Stimulated activated CD4-positive, alpha-beta T cell treated with anti-CD3 and anti-CD28 coated beads, Interleukin-1b, Interleukin-23, amount 100 ng/mL, for 24 hours (primary cell): ENCODE measurements around the gene ARAP1.

Experiments
- DNase-seq, 4 experiments: peaks; one replicate each; pipeline ENCODE4 v3.0.0-alpha.2; 2020; ENCODE audit warnings: low read depth in 4 of 4, low spot score in 1 of 4

The ARAP1 gene

DNA sequence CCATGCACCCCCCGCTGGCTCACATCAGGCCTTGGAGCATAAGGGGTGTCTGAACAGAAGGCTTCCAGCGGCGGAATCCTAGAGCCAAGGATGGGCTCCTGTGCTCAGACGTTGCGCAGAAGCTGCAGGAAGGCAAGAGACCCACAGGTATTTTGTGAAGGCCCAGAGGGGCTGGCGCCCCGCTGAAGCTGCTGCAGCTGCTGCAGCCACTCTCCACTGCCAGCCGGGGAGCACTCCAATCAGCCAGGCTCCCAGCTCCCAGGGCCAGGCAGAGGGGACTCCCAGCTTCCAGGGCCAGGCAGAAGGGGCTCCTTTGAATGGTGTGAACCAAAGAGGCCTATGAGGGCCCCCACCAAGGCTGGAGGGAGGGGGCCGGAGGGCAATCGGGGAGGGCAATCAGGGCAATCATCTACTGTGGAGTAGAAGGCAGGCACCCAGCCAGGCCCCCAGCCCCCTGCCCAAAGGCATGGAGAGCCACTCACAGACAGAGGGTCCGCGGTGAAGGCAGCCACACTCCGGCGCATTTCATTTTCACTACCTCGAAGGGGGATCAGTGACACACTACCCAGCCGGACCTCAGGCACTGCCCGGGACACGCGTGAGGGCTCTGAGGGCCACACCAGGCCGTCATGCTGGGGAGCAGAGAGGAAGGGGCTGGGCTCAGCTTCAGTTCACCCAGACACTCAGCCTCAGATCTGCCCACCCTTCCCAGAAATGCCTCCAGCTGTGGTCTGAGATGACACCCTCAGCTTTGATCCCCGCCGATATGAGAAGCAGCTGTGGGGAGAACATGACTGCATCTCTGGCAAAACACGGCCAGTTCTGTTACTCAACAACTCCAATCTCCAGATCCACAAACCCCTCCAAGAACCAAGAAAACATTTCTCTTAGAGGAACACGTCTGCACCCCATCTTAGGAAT lies 66.4 kb downstream of the ARAP1 start:
- DNase-seq = peak in 2 of 4 experiments; percentile 13 to 28

DNA sequence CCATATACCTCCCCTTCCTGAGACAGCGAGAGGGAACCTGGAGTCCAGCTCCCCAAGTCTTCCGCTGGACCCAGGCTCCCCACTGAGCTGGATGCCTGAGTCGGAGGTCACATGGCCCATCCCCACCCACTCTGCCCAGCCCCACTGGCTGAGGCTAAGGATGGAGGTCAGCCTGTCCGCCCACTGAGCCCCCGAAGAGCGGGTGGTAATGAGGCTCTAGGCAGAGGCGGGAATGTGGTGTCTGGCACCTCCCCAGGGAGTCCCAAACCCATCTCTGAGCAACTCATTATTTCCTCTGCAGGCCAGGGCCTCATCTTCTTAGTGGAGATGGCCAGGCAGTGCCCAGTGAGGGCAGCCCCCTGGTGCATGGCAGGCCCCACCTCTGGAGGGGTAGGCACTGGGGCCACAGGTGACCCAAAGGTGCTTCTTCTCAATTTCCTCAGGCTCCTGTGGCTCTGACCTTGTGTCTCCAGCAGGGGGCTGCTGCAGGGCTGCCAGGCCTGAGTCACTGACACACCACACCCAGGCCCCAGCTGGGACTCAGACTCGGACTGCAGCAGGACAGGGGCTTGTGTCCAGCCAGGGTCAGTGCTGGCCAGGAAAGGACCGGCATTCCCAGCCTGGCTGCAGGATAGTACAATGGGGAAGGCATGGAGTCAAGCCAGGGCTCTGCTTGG lies 67.8 kb downstream of the ARAP1 start:
- DNase-seq = peak in 2 of 4 experiments; percentile 22 to 25

DNA sequence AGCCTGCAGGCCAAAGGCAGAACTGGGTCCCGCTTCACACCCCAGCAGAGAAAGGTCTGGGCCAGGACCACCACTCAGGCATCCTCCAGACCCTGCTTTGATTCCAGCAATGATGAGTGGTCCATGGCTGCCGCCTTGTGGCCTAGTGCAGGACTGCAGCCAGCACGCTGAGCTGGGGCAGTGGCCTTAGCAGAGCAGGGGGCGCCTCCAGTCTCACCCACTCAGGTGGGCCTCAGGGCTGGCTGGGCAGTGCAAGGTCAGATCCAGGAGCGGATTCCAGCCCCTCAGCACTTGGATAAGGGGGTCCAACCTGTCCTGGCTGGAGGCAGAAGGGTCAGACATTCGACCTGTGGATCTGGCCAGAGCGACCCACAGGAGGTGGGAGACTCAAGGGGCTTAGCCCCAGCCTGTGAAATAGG lies 68.4 kb downstream of the ARAP1 start:
- peak; percentile 45 to 58 (median 49) for DNase-seq

DNA sequence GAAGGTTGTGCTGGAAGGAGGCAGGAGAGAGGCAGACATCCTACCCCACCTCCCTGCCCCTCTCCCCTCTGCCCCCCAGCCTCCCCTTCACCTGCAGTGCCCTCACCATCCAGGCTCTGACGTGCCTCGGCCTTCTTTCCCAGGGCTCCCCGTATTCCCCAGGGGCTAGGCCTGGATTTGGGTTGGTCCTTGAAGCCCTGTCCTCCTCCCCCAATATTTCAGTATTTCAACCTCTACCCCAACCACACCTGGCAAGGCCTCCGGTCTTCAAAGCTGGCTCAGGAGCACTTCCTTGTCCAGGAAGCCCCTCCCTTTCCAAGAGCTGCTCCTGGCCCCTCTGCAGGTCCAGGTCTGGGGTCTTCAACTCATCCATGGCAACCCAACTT lies 69.4 kb downstream of the ARAP1 start:
- DNase-seq = no peak

DNA sequence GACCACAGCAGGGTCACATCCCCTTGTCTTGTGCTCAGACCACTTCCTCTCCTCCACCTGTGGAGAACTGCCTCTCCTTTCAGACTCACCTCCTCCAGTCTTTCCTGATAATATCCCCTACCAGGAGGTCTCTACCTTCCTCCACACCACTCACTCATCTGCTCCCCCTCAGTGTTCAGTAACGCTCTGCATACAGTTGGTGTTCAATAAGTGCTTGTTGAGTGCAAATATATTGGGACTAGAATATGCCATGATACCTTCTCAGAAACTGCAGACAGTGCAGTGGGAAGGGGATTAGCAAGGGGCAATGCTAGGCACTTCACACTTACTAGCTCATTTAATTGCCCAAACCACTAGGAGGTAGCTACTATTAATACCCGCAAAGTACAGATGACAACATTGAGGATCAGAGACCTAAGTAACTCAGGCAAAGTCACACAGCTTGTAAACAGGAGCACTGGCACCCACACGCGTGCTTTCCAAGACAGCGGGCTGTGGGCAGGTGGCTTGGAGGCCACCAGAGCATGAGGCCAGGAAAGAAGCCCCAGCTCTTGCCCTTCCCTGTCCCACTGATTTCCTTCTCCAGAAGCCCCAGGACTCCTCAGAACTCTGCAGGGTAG lies 69.9 kb downstream of the ARAP1 start:
- DNase-seq = no peak

- no peak for DNase-seq
Observed at GRCh38 chr11:72681226-72682153, 70.7 kb downstream of the ARAP1 start.

GRCh38 chr11:72680624-72681158 lies 71.5 kb downstream of the ARAP1 start:
- DNase-seq = no peak

GRCh38 chr11:72679869-72680268 lies 72.3 kb downstream of the ARAP1 start:
- no peak for DNase-seq

- no peak for DNase-seq
Observed at GRCh38 chr11:72678524-72678923, 73.7 kb downstream of the ARAP1 start.

- DNase-seq = peak; percentile 35 to 58 (median 49)
Observed at GRCh38 chr11:72676861-72677341, 75.3 kb downstream of the ARAP1 start.

DNA sequence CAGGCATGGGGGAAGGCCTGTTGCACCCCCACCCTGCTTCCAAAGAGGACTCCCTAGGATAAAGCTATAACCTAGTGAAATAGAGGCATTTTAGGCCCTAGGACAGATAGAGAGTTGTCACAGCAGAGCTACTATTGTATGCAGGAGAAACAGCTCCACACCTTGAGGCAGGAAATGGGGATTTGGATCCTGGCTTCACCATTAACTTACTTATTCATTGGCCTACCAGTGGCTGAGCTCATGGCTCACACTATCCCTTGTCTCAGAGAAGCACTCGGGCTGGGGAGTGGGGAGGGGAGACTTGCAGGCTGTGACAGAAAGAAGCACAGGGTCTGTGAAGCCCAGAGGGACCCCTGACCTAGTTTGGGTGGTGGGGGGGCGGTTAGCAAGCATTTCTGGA lies 77.0 kb downstream of the ARAP1 start:
- DNase-seq = no peak

DNA sequence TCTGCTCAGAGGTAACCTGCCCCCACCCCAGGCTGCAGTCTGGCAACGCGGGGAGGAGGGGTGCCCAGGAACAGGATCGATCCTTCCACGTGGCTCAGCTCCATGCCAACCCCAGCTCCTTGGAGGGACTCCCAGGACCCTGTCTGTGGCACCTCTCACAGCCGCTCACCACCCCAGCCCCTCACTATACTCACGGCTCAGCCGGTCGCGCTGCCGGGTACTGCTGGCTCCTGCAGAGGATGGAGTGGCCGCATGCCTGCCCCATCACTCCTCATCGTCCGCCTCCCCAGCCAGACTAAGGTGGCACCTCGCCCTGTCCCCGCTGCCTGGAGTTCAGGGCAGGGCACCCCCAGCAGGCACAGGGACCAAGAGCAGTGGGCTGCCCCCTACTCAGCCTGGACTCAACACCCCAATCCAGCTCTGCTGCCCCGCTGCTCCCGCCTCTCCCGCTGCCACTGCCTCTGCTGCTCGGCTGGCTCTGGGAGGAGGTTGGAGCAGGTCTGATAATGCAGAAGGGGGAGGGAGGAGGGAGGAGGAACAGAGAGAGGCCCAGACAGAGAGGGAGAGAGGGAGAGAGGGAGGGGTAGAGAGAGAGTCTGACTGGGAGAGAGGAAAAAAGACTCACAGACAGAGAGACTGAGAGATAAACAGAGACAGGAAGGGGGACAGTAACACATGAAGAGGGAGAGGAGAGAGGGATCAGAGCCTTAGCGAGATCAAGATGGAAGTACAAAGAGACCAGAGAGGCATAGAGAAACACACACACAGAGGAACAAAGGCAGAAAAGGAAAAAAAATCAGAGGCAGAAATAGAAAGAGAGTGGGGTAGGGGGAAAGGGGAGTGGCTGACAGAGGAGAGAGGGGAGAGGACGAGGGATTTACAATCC lies 78.0 kb downstream of the ARAP1 start, which contains the start of gene PDE2A:
TSS of gene PDE2A (minus strand) at position 480 of the 886 bp plus-strand sequence. CDS start at position 265, 215 bp downstream.
- no peak for DNase-seq

DNA sequence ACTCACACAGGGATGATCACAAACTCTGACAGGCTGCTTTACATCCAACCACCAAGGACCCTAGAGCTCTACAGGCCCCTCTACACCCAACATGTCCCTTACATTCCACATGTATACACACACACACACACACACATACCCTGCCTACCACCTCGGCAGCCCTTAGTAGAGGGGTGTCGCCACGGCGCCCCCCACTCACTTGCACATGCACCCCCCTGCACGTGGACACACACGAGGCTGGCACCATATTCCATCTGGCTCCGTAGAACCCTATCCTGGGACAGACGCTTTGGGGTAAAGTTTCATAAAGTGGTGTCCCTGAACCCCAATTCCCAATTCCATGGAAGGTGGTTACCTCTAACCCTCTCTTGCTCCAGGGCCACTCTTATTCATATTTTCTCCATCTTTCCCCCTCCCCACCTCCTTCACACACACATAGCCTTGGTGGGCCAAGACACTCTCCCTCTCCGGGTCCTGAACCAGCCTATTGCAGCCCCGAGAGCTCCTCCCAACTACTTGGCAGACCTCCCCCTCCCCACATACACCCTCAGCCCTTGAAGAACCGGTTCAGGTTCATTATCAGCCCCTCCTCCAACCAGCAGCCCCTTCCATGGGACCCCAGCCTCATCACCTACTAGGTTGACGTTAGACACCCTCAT lies 78.8 kb downstream of the ARAP1 start:
- no peak for DNase-seq

GRCh38 chr11:72672597-72673238 lies 79.5 kb downstream of the ARAP1 start:
- no peak for DNase-seq

DNA sequence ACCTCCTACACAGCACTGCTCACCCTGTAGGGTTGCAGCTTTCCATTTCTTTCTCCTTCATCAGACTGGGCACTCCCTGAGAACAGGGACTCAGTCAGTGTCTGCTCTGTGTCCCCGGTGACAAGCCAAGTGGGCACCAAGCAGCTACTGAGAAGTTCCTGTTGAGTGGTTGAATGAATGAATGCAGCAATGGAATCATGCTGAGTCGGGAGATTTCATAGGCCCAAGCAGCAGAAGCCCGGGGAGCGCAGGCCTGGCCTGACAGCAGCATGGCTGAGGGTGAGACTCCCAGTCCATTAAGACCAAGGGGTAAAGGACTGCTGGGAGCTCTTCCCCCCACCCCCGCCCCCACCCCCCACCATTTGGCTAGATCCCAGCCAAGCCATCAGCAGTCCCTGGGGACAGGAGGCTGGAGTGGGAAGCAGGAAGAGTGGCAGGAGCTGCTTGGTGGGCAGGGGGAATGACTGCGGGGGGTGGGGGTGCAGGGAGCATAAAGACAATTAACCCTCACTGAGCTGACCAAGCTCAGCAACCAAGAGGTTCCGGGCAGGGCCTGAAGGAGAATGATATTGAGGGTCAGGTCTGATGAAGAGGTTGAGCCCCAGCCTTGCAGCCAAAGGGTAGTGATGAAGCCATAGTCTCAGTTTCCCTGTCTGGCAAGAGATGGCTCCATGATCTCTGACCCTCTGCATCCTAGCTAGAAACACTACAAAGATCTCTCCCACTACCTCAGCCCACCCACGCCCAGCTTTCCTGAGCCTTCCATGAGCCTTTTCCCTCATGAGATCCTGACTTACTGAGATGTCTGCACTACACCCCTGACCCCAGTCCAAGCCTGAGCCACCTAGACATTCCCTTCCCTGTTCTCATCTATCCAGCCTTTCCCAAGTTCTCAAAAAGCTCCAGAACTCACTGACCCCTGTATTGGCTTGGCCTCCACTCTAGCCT lies 80.8 kb downstream of the ARAP1 start:
- DNase-seq = no peak

- DNase-seq = no peak
Observed at GRCh38 chr11:72670041-72670440, 82.2 kb downstream of the ARAP1 start.

DNA sequence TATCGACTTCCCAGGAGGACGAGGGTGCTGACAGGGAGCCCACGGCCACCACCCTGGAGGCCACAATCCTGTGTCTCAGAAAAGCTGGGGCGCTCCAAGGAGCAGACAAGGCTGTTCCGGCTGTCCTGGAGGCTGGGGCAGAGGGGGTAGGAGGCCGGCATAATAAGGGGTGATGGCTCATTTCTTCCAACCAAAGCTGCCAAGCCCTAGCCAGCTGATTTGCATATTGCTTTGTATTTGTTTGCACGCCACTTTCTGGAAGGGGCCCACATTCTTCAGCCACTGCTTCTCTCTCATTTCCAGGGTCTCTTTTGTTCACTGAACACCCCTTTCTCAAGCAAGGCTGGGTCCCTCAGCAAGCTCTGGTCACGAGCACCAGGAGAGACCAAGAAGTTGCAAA lies 82.7 kb downstream of the ARAP1 start:
- no peak for DNase-seq
